ENCODE results near the gene MAP2K3.

DNA sequence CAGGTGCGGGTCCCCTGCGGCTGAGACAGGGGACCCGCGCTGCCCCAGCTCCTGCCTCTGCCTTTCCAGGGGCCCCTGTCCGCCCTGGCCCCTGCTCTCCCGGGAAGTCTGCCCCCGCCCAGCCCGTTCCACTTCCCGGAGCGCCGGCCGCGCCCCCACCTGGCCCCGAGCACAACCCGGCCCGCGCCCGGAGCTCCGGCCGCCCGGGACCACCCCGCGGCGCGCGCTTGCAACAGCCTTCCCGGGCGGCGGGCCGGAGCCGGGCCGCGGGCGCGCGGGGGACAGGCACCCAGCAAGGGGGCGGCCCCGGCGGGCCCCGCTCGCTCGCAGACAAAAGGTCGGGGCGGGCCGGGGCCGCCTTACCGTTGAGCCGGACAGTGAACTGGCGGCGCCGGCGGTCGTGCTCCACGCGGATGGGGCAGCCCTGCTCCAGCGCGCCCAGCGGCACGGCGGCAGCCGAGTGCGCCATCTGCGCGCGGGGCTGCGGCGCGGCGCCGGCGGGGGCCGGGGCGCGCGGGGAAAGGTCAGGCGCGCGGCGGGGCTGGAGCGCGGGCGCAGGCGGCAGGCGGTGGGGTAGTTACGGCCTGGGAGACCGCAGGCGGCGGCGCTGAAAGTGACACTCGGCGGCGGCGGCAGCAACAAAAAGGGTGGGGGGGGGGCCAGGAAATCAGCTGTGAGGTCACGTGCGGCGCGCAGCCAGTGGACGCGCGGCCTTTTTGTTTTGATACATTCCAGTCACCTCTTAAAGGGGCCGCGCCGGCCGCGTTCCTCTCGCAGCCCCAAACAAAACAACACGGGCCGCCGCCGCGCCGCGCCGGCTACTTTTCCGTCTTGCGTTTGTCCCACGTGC lies 31.5 kb upstream of the MAP2K3 start, which contains the start of gene NATD1:
- peak in 2 of 3 donors; percentile 31 to 37 for TF ChIP-seq POLR2A (IDR thresholded peaks at IDR 0.05)
- TF ChIP-seq, protein P1, sequence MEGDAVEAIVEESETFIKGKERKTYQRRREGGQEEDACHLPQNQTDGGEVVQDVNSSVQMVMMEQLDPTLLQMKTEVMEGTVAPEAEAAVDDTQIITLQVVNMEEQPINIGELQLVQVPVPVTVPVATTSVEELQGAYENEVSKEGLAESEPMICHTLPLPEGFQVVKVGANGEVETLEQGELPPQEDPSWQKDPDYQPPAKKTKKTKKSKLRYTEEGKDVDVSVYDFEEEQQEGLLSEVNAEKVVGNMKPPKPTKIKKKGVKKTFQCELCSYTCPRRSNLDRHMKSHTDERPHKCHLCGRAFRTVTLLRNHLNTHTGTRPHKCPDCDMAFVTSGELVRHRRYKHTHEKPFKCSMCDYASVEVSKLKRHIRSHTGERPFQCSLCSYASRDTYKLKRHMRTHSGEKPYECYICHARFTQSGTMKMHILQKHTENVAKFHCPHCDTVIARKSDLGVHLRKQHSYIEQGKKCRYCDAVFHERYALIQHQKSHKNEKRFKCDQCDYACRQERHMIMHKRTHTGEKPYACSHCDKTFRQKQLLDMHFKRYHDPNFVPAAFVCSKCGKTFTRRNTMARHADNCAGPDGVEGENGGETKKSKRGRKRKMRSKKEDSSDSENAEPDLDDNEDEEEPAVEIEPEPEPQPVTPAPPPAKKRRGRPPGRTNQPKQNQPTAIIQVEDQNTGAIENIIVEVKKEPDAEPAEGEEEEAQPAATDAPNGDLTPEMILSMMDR (IDR thresholded peaks at IDR 0.05): no peak
